Breast epithelium (tissue), 4 donors: ENCODE measurements around the gene ELMO1. TPM values are rescaled to one million over a fixed set of nuclear protein-coding genes. Genes with fewer than 3 reads are reported as not detected.

Experiments
- DNase-seq, 2 donors: peaks; one replicate each; pipeline ENCODE4 v3.0.0-alpha.2; 2019; ENCODE audit warnings: low spot score in 2 of 2
- H3K27ac ChIP-seq, 2 donors: fragments of 200-600 bp; sonication (generic) in 1 of 2; one replicate each; pipeline ENCODE4 v1.5.1; 2016 to 2019; ENCODE audit warnings: mild to moderate bottlenecking in 1 of 2
- H3K27me3 ChIP-seq, 2 donors: fragments of 200-600 bp; sonication (generic) in 1 of 2; one replicate each; pipeline versions ENCODE4 v1.5.1 to v1.6.0; 2017 to 2019; ENCODE audit warnings: control low read depth in 1 of 2, mild to moderate bottlenecking in 1 of 2
- H3K36me3 ChIP-seq: fragments of 200-600 bp; one replicate; pipeline ENCODE4 v1.5.1; 2019
- H3K4me1 ChIP-seq, 2 donors: fragments of 200-600 bp; sonication (generic); one replicate each; pipeline ENCODE4 v1.5.1; 2016 to 2019; ENCODE audit warnings: control low read depth in 1 of 2
- H3K4me3 ChIP-seq, 3 donors: fragments of 200-600 bp; sonication (generic); 1 replicate in 2 of 3; 2 replicates in 1 of 3; pipeline ENCODE4 v1.5.1; 2016 to 2019; ENCODE audit warnings: mild to moderate bottlenecking in 3 of 3, moderate library complexity in 2 of 3
- H3K9me3 ChIP-seq, 2 donors: fragments of 200-600 bp; sonication (generic) in 1 of 2; one replicate each; pipeline ENCODE4 v1.5.1; 2016 to 2019; ENCODE audit warnings: control low read depth in 1 of 2
- CTCF ChIP-seq, 3 donors: fragments of 450-650 bp; IDR thresholded peaks; one replicate each; pipeline ENCODE4 v1.5.1; 2016 to 2017; ENCODE audit warnings: antibody characterized with exemption in 3 of 3, mild to moderate bottlenecking in 3 of 3, moderate library complexity in 3 of 3
- POLR2A ChIP-seq: fragments of 450-650 bp; IDR thresholded peaks from one replicate; pipeline ENCODE4 v1.6.1; 2016; ENCODE audit warnings: antibody characterized with exemption, mild to moderate bottlenecking, moderate library complexity
- POLR2AphosphoS5 ChIP-seq, 3 donors: sonication (generic); formaldehyde crosslinking; IDR thresholded peaks; one replicate each; pipeline ENCODE4 v1.6.1; 2017; ENCODE audit warnings: antibody characterized with exemption in 3 of 3
- intact Hi-C: fragments of 100-400 bp; cut with DNase I; formaldehyde crosslinking; loops from one replicate; pipeline ENCODE4 v1.15.1; 2023; ENCODE audit warnings: low total_unique reads
- total RNA-seq, 3 donors: library from RNA; depleted of rRNA; stranded (reverse); fragments of >200 nt; gene quantifications; one replicate each; pipeline ENCODE4 v1.1.0, GENCODE V29; 2016

The ELMO1 gene
- total RNA-seq, 3 donors from 2014 or later: 49.5 to 110 (median 66.9) TPM

GRCh38 chr7:36820527-36821170, 628.0 kb downstream of the ELMO1 start:
- intact Hi-C loops: no loop called here

GRCh38 chr7:36819639-36820038, 629.0 kb downstream of the ELMO1 start:
- Histone ChIP-seq H3K9me3 (no peaks in the 10 kb centered on the region), H3K27ac (no peak overlapping the region), H3K27me3 (no peaks in the 10 kb centered on the region), H3K36me3 (no peaks in the 10 kb centered on the region), H3K4me3 (no peak overlapping the region), H3K4me1 (no peaks in the 10 kb centered on the region)
- intact Hi-C loops: no loop called here
- TF ChIP-seq POLR2AphosphoS5 (IDR thresholded peaks at IDR 0.05) (no peak), POLR2A (no peak), CTCF (IDR thresholded peaks at IDR 0.05) (no peak)
- DNase-seq: no peak

More at GRCh38 chr7:36820527-36821170, 628.0 kb downstream of the ELMO1 start:
- Histone ChIP-seq H3K36me3 (no peaks in the 10 kb centered on the region), H3K9me3 (no peaks in the 10 kb centered on the region), H3K4me3 (no peak overlapping the region), H3K27ac (no peak overlapping the region), H3K27me3 (no peaks in the 10 kb centered on the region), H3K4me1 (no peaks in the 10 kb centered on the region)
- TF ChIP-seq POLR2A (no peak), CTCF (IDR thresholded peaks at IDR 0.05) (no peak), POLR2AphosphoS5 (IDR thresholded peaks at IDR 0.05) (no peak)
- no peak for DNase-seq

- Histone ChIP-seq H3K27me3 (no peaks in the 10 kb centered on the region), H3K36me3 (no peaks in the 10 kb centered on the region), H3K4me1 (no peaks in the 10 kb centered on the region), H3K4me3 (no peak overlapping the region), H3K9me3 (no peaks in the 10 kb centered on the region), H3K27ac (no peak overlapping the region)
- TF ChIP-seq POLR2AphosphoS5 (IDR thresholded peaks at IDR 0.05): no peak
- no peak for TF ChIP-seq CTCF (IDR thresholded peaks at IDR 0.05)
- TF ChIP-seq POLR2A: no peak
- intact Hi-C loops: no loop called here
- DNase-seq: no peak
Observed at GRCh38 chr7:36814311-36814710, 634.4 kb downstream of the ELMO1 start.

GRCh38 chr7:36811807-36812206, 636.9 kb downstream of the ELMO1 start:
- Histone ChIP-seq H3K36me3 (no peaks in the 10 kb centered on the region), H3K4me1 (no peaks in the 10 kb centered on the region)

More at GRCh38 chr7:36811807-36812206, 636.9 kb downstream of the ELMO1 start:
- no peaks in the 10 kb centered on the region for H3K27me3 ChIP-seq
- H3K27ac ChIP-seq: no peak overlapping the region
- no peak overlapping the region for H3K4me3 ChIP-seq
- H3K9me3 ChIP-seq: no peaks in the 10 kb centered on the region
- intact Hi-C loops: no loop called here
- no peak for DNase-seq
- TF ChIP-seq POLR2A: no peak
- TF ChIP-seq CTCF (IDR thresholded peaks at IDR 0.05): no peak
- TF ChIP-seq POLR2AphosphoS5 (IDR thresholded peaks at IDR 0.05): no peak
